ENCODE data around the gene B9D1. TPM values are rescaled to one million over a fixed set of nuclear protein-coding genes. Genes with fewer than 3 reads are reported as not detected.

Gene B9D1
- total RNA-seq, 1 donor from 2014 or later = 49.1 TPM

GRCh38 chr17:19376811-19377210, 14.3 kb upstream of the B9D1 start:
- Histone ChIP-seq H3K4me1 (peaks cover 3 to 10% of the 10 kb centered on the region in 2 donors), H3K4me3 (peak overlapping the region; percentile 81 to 98), H3K36me3 (peaks cover 17 to 18% of the 10 kb centered on the region in 2 donors), H3K27ac (peak overlapping the region; percentile 93 to 98), H3K9me3 (no peaks in the 10 kb centered on the region), H3K27me3 (no peaks in the 10 kb centered on the region)
- no peak for DNase-seq (ENCODE audit: low spot score in 2 of 2)
- intact Hi-C loops (cut with DNase I) = loop anchor here (1.0 kb wide), 2 partner anchors 15 to 70 kb away; partner anchors contain the start of gene B9D1
- TF ChIP-seq CTCF (IDR thresholded peaks at IDR 0.05) = no peak

- Histone ChIP-seq H3K9me3 (no peaks in the 10 kb centered on the region), H3K27me3 (no peaks in the 10 kb centered on the region), H3K27ac (no peak overlapping the region), H3K4me1 (peaks cover 3 to 7% of the 10 kb centered on the region in 2 donors), H3K4me3 (no peak overlapping the region), H3K36me3 (peaks cover 6 to 7% of the 10 kb centered on the region in 2 donors)
- no peak for DNase-seq (ENCODE audit: low spot score in 2 of 2)
- TF ChIP-seq CTCF (IDR thresholded peaks at IDR 0.05) = no peak
- intact Hi-C loops (cut with DNase I) = no loop called here
Measured at GRCh38 chr17:19375732-19376131, 13.2 kb upstream of the B9D1 start.

GRCh38 chr17:19374136-19374535, 11.6 kb upstream of the B9D1 start:
- Histone ChIP-seq H3K36me3 (no peaks in the 10 kb centered on the region), H3K27ac (no peak overlapping the region), H3K4me1 (peaks cover 0 to 7% of the 10 kb centered on the region in 2 donors), H3K27me3 (no peaks in the 10 kb centered on the region), H3K9me3 (no peaks in the 10 kb centered on the region), H3K4me3 (no peak overlapping the region)
- DNase-seq (ENCODE audit: low spot score in 2 of 2) = no peak
- TF ChIP-seq CTCF (IDR thresholded peaks at IDR 0.05) = no peak
- intact Hi-C loops (cut with DNase I) = no loop called here

GRCh38 chr17:19372866-19373504, 10.5 kb upstream of the B9D1 start:
- Histone ChIP-seq H3K27me3 (no peaks in the 10 kb centered on the region), H3K27ac (no peak overlapping the region), H3K9me3 (no peaks in the 10 kb centered on the region), H3K4me1 (peaks cover 0 to 5% of the 10 kb centered on the region in 2 donors), H3K36me3 (no peaks in the 10 kb centered on the region), H3K4me3 (no peak overlapping the region)
- intact Hi-C loops (cut with DNase I) = no loop called here
- no peak for TF ChIP-seq CTCF (IDR thresholded peaks at IDR 0.05)
- DNase-seq (ENCODE audit: low spot score in 2 of 2) = no peak

- Histone ChIP-seq H3K27me3 (no peaks in the 10 kb centered on the region), H3K27ac (no peak overlapping the region), H3K4me3 (no peak overlapping the region), H3K4me1 (peaks cover 0 to 5% of the 10 kb centered on the region in 2 donors), H3K36me3 (no peaks in the 10 kb centered on the region), H3K9me3 (no peaks in the 10 kb centered on the region)
- TF ChIP-seq CTCF (IDR thresholded peaks at IDR 0.05) = no peak
- intact Hi-C loops (cut with DNase I) = no loop called here
- no peak for DNase-seq (ENCODE audit: low spot score in 2 of 2)
Measured at GRCh38 chr17:19372439-19372838, 9.9 kb upstream of the B9D1 start.

Measured in ascending aorta (tissue), 2 donors.